ENCODE results near the gene MAP2K6. TPM values are rescaled to one million over a fixed set of nuclear protein-coding genes. Genes with fewer than 3 reads are reported as not detected.

MAP2K6 gene
- total and polyA plus RNA-seq, 10 of the 15 experiments (the other 5 are each of a cell fraction or from before 2014, with no cell fraction given): 15.6 to 70.3 (median 22.9) TPM

DNA sequence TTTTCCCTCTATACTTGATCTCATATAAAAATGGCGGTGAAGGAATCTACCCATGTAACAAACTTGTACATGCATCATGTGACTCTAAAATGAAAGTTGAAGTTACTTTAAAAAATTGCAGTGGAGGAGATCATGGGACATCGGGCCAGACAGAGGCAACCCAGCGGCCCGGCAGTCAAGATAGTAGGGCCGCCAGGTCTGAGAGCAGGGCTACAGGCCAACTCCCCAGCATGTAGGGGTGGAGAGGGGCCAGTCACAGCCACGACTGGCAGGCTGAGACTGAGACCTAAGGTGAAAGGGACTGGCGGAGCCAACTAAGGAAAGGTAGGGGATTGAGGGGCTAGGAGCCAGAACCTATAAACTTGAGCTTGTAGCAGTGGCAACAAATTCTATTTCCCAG lies 150.9 kb downstream of the MAP2K6 start (continued):
- TF ChIP-seq, protein P1, sequence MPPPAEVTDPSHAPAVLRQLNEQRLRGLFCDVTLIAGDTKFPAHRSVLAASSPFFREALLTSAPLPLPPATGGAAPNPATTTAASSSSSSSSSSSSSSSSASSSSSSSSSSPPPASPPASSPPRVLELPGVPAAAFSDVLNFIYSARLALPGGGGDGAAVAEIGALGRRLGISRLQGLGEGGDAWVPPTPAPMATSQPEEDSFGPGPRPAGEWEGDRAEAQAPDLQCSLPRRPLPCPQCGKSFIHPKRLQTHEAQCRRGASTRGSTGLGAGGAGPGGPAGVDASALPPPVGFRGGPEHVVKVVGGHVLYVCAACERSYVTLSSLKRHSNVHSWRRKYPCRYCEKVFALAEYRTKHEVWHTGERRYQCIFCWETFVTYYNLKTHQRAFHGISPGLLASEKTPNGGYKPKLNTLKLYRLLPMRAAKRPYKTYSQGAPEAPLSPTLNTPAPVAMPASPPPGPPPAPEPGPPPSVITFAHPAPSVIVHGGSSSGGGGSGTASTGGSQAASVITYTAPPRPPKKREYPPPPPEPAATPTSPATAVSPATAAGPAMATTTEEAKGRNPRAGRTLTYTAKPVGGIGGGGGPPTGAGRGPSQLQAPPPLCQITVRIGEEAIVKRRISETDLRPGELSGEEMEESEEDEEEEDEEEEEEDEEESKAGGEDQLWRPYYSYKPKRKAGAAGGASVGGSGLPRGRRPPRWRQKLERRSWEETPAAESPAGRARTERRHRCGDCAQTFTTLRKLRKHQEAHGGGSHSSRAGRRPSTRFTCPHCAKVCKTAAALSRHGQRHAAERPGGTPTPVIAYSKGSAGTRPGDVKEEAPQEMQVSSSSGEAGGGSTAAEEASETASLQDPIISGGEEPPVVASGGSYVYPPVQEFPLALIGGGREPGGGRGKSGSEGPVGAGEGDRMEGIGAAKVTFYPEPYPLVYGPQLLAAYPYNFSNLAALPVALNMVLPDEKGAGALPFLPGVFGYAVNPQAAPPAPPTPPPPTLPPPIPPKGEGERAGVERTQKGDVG (CRISPR knock-in tag; IDR thresholded peaks at IDR 0.05): no peak
- TF ChIP-seq, protein P2, sequence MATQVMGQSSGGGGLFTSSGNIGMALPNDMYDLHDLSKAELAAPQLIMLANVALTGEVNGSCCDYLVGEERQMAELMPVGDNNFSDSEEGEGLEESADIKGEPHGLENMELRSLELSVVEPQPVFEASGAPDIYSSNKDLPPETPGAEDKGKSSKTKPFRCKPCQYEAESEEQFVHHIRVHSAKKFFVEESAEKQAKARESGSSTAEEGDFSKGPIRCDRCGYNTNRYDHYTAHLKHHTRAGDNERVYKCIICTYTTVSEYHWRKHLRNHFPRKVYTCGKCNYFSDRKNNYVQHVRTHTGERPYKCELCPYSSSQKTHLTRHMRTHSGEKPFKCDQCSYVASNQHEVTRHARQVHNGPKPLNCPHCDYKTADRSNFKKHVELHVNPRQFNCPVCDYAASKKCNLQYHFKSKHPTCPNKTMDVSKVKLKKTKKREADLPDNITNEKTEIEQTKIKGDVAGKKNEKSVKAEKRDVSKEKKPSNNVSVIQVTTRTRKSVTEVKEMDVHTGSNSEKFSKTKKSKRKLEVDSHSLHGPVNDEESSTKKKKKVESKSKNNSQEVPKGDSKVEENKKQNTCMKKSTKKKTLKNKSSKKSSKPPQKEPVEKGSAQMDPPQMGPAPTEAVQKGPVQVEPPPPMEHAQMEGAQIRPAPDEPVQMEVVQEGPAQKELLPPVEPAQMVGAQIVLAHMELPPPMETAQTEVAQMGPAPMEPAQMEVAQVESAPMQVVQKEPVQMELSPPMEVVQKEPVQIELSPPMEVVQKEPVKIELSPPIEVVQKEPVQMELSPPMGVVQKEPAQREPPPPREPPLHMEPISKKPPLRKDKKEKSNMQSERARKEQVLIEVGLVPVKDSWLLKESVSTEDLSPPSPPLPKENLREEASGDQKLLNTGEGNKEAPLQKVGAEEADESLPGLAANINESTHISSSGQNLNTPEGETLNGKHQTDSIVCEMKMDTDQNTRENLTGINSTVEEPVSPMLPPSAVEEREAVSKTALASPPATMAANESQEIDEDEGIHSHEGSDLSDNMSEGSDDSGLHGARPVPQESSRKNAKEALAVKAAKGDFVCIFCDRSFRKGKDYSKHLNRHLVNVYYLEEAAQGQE (IDR thresholded peaks at IDR 0.05; ENCODE audit: low read depth, low read length): no peak
- TF ChIP-seq MYB (IDR thresholded peaks at IDR 0.05; ENCODE audit: borderline replicate concordance, low read depth, low read length): no peak
- no peak for TF ChIP-seq POLR2AphosphoS2 (IDR thresholded peaks at IDR 0.05; ENCODE audit: low read depth, low read length)
- no peak for TF ChIP-seq BCL11A (IDR thresholded peaks at IDR 0.05; ENCODE audit: low read depth, low read length)
- no peak for TF ChIP-seq ESRRA (IDR thresholded peaks at IDR 0.05; ENCODE audit: low read length)
